Stimulated activated CD8-positive, alpha-beta memory T cell treated with anti-CD3 and anti-CD28 coated beads, Interleukin-12 subunit alpha, Interleukin-12 subunit beta, amount 100 ng/mL, for 24 hours (primary cell): ENCODE results near the gene ZMIZ2.
"Not testable (repeated sequence)": the region's sequence is repeated elsewhere in the genome, so short reads cannot be mapped to it uniquely, and the experiment has no call there.

ENCODE experiments used
- DNase-seq: peaks from one replicate; pipeline ENCODE4 v3.0.0-alpha.2; 2020; ENCODE audit errors: extremely low read depth

ZMIZ2 gene

GRCh38 chr7:44798649-44799305, 50.1 kb downstream of the ZMIZ2 start:
- DNase-seq: no peak

DNA sequence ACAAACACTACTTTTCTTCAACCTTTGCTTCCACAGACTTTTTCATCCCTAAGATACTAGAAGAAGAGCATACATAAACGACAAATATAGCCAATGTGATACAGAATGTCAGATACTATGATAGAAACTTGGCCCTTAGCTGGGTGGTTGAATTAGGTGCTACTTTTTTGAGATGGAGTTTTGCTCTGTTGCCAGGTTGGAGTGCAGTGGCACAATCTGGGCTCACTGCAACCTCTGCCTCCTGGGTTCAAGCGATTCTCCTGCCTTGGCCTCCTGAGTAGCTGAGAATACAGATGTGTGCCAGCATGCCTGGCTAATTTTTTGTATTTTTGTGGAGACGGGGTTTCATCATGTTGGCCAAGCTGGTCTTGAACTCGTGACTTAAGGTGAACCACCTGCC, 51.3 kb downstream of the ZMIZ2 start:
- DNase-seq: no peak

- no peak for DNase-seq
These were observed 53.2 kb downstream of the ZMIZ2 start for GRCh38 chr7:44801890-44802289.

GRCh38 chr7:44802418-44803025, 53.9 kb downstream of the ZMIZ2 start:
- no peak for DNase-seq

GRCh38 chr7:44803828-44804519, 55.3 kb downstream of the ZMIZ2 start:
- DNase-seq: not testable (repeated sequence)

DNA sequence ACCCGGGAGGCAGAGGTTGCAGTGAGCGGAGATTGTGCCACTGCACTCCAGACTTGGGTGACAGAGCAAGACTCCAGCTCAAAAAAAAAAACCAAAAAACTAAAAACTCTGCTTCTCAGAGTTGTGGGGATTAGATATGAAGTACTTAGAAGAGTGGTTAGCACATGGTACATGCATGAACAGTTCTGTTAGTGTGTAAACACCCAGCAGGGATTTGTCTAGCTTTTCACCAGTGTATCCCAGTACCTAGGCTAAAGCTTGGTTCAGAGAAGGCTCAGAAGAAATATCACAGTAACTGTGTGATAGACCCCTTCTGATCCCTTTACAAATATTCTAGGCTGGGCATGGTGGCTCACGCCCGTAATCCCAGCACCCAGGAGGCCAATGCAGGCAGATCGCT, 57.3 kb downstream of the ZMIZ2 start:
- no peak for DNase-seq

DNA sequence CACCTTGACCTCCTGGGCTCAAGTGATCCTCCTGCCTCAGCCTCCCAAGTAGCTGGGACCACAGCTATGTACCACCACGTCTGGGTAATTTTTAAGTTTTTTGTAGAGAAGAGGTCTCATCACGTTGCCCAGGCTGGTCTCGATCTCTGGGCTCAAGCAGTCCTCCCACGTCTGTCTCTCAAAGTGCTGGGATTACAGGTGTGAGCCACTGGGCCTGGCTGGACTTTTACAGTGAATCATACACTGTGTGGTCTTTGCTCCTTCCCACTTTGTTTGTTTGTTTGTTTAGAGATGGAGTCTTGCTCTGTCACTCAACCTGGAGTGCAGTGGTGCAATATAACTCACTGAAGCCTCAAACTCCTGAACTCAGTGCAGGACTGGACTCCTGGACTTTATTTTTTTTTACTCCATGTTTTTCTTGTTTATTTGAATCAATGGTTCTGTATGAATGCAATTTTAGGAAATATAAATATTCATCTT, 60.3 kb downstream of the ZMIZ2 start:
- no peak for DNase-seq

GRCh38 chr7:44811093-44811492, 62.4 kb downstream of the ZMIZ2 start:
- no peak for DNase-seq

DNA sequence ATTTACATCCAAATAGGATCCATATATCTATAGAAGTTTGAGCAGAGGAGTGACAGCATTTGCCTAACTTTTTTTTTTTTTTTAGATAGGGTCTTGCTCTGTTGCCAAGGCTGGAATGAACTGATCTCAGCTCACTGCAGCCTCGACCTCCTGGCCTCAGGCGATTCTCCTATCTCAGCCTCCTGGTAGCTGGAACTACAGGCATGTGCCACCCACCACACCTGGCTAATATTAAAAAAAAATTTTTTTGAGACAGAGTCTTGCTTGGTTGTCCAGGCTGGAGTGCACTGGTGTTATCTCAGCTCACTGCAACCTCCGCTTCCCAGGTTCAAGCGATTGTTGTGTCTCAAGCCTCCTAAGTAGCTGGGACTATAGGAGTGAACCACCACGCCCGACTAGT, 62.9 kb downstream of the ZMIZ2 start:
- DNase-seq: no peak

GRCh38 chr7:44814919-44815318, 66.3 kb downstream of the ZMIZ2 start:
- DNase-seq: no peak

GRCh38 chr7:44819292-44819691, 70.6 kb downstream of the ZMIZ2 start:
- DNase-seq: no peak
